Measurements from ENCODE around the gene ARHGEF38.

DNA sequence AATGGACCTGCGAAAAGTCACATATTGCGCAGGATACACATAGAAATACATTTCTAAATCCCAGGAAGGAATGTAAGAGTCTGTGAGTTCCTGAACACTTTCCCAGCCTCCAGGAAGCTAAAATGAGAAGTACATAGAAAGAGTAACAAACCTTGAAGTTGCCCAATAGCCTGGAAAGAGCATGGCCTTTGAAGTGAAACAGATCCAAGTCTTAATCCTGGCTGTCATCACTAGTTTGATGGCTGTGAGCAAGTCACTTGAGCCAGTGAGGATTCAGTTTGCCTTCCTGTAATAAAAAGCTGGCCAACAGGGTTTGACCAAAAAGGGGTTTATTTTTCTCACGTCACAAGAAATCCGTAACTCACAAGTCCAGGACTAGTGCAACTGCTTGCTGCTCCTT is 69.8 kb downstream of the ARHGEF38 start:
- TF ChIP-seq CTCF (IDR thresholded peaks at IDR 0.05) (no peak), POLR2A (IDR thresholded peaks at IDR 0.05) (no peak)

All from uterus (tissue), 2 donors.